Loucy (cell line): ENCODE results near the gene NUDT2.

Experiments
- CTCF ChIP-seq: fragments of 200-600 bp; sonication (generic); conservative IDR thresholded peaks from 2 replicates; pipeline ENCODE4 v1.5.1; 2014; ENCODE audit warnings: mild to moderate bottlenecking, antibody characterized with exemption, low read length
- EZH2phosphoT487 ChIP-seq: fragments of 200-600 bp; IDR thresholded peaks from 2 replicates; pipeline ENCODE4 v1.6.1; 2018; ENCODE audit warnings: antibody characterized with exemption, mild to moderate bottlenecking, moderate library complexity, borderline replicate concordance

- TF ChIP-seq CTCF (no peak), EZH2phosphoT487 (no peak)
These were observed 4.5 kb downstream of the NUDT2 start for GRCh38 chr9:34333836-34334235.
